HepG2 (cell line): Measurements from ENCODE around the gene C17orf75. TPM values are rescaled to one million over a fixed set of nuclear protein-coding genes. Genes with fewer than 3 reads are reported as not detected.
A peak's percentile ranks its signal among the peaks of the same experiment; 100 is the strongest.

Experiments used
- ARNT ChIP-seq: fragments of 450-650 bp; IDR thresholded peaks from 2 replicates; pipeline ENCODE4 v1.6.1; 2017
- DMAP1 ChIP-seq: IDR thresholded peaks from 2 replicates; pipeline ENCODE4 v1.6.1; 2016
- DRAP1 ChIP-seq: IDR thresholded peaks from 2 replicates; pipeline ENCODE4 v1.6.1; 2016; ENCODE audit warnings: missing genetic modification reagents, missing compliant biosample characterization
- HMGXB4 ChIP-seq, 2 experiments: sonication (generic) in 1 of 2; formaldehyde crosslinking in 1 of 2; IDR thresholded peaks; 2 replicates each; pipeline versions ENCODE4 v1.4.0 to v1.6.1; 2018 to 2020; ENCODE audit warnings: missing genetic modification reagents in 2 of 2, borderline replicate concordance in 1 of 2, low read depth in 1 of 2, mild to moderate bottlenecking in 1 of 2, missing biosample characterization in 1 of 2
- SKIL ChIP-seq: sonication (generic); formaldehyde crosslinking; IDR thresholded peaks from 2 replicates; pipeline ENCODE4 v1.8.0; 2022; ENCODE audit warnings: missing genetic modification reagents, mild to moderate bottlenecking, moderate library complexity, borderline replicate concordance
- TBX2 ChIP-seq: sonication (generic); formaldehyde crosslinking; IDR thresholded peaks from 2 replicates; pipeline ENCODE4 v1.5.0; 2020; ENCODE audit warnings: missing genetic modification reagents, mild to moderate bottlenecking, borderline replicate concordance
- THAP11 ChIP-seq: IDR thresholded peaks from 2 replicates; pipeline ENCODE4 v1.6.1; 2016; ENCODE audit warnings: missing biosample characterization, missing genetic modification reagents
- ZBTB7B ChIP-seq: sonication (generic); formaldehyde crosslinking; IDR thresholded peaks from 2 replicates; pipeline ENCODE4 v1.4.0; 2020; ENCODE audit warnings: missing genetic modification reagents
- ZFX ChIP-seq: sonication (generic); formaldehyde crosslinking; IDR thresholded peaks from 2 replicates; pipeline ENCODE4 v1.4.0; 2020; ENCODE audit warnings: mild to moderate bottlenecking, low read depth, missing genetic modification reagents, moderate library complexity
- ZNF235 ChIP-seq: sonication (generic); formaldehyde crosslinking; IDR thresholded peaks from 2 replicates; pipeline ENCODE4 v1.8.1; 2023; ENCODE audit warnings: mild to moderate bottlenecking, missing genetic modification reagents, borderline replicate concordance
- ZNF263 ChIP-seq: sonication (generic); formaldehyde crosslinking; IDR thresholded peaks from 2 replicates; pipeline ENCODE4 v1.4.0; 2020; ENCODE audit warnings: missing genetic modification reagents
- ZNF276 ChIP-seq: sonication (generic); formaldehyde crosslinking; IDR thresholded peaks from 2 replicates; pipeline ENCODE4 v1.4.0; 2020; ENCODE audit warnings: mild to moderate bottlenecking, low read depth, missing genetic modification reagents
- ZNF3 ChIP-seq: IDR thresholded peaks from 2 replicates; pipeline ENCODE4 v1.7.0; 2017; ENCODE audit warnings: inconsistent platforms
- ZNF407 ChIP-seq: sonication (generic); formaldehyde crosslinking; IDR thresholded peaks from one replicate; pipeline ENCODE4 v1.5.1; 2020; ENCODE audit warnings: mild to moderate bottlenecking, missing genetic modification reagents; ENCODE audit errors: not compliant biosample characterization
- ZNF549 ChIP-seq: sonication (generic); formaldehyde crosslinking; IDR thresholded peaks from 2 replicates; pipeline ENCODE4 v1.5.0; 2020; ENCODE audit warnings: missing genetic modification reagents
- ZNF703 ChIP-seq: sonication (generic); formaldehyde crosslinking; IDR thresholded peaks from 2 replicates; pipeline ENCODE4 v1.5.1; 2020; ENCODE audit warnings: missing genetic modification reagents, mild to moderate bottlenecking, moderate library complexity, borderline replicate concordance
- polyA plus RNA-seq, 8 experiments: library from polyadenylated mRNA; depleted of rRNA in 3 of 8; stranded (reverse) in 7 of 8; unstranded in 1 of 8; fragments of >200 nt; fragmentation: Illumina TruSeq in 4 of 8; extraction: Trizol in 4 of 8; gene quantifications; 2 replicates each; pipeline versions ENCODE4 v1.2.1 to v1.2.3, GENCODE V29; 2011 to 2016; ENCODE audit warnings: low read depth in 4 of 8, missing spikeins in 1 of 8, mixed read lengths in 1 of 8; ENCODE audit not compliant: insufficient read depth in 1 of 8
- total RNA-seq, 5 experiments: library from RNA; depleted of rRNA; stranded (reverse); fragments of >200 nt; fragmentation: Illumina TruSeq; extraction: Trizol; gene quantifications; 2 replicates each; pipeline ENCODE4 v1.2.3, GENCODE V29; 2016; ENCODE audit warnings: low read depth in 1 of 5

Gene C17orf75
- total and polyA plus RNA-seq, 2 of the 13 experiments (the other 11 are each of a cell fraction or from before 2014, with no cell fraction given): 16.2 to 33.0 TPM

- TF ChIP-seq DRAP1 (CRISPR knock-in tag) (no peak), DMAP1 (CRISPR knock-in tag) (no peak), ZNF703 (CRISPR knock-in tag) (no peak), ZNF407 (no peak), SKIL (CRISPR knock-in tag) (no peak), ZNF263 (CRISPR knock-in tag) (peak; percentile 32; the same call in 1 of the 2 replicates), ZNF235 (CRISPR knock-in tag) (no peak), ZNF549 (CRISPR knock-in tag) (no peak), THAP11 (no peak), ZNF276 (CRISPR knock-in tag) (no peak), ARNT (no peak), ZBTB7B (peak; percentile 66; the same call in 1 of the 2 replicates), ZNF3 (CRISPR knock-in tag) (no peak), HMGXB4 (CRISPR knock-in tag; IDR thresholded peaks at IDR 0.05; ENCODE audit: borderline replicate concordance in 1 of 2, low read depth in 1 of 2) (no peak), ZFX (no peak; the same call in 1 of the 2 replicates), TBX2 (no peak)
Measured at GRCh38 chr17:32302037-32302436, 39.9 kb downstream of the C17orf75 start (continued).
